GM12874 (cell line): Measurements from ENCODE around the gene COL4A4.

Experiments used
- TF ChIP-seq, protein P1 (sequence below): IDR thresholded peaks from 2 replicates; pipeline ENCODE4 v1.5.1; 2011; ENCODE audit warnings: low read depth, mild to moderate bottlenecking, control low read depth, low read length, moderate library complexity; ENCODE audit not compliant: insufficient read depth

COL4A4 gene

DNA sequence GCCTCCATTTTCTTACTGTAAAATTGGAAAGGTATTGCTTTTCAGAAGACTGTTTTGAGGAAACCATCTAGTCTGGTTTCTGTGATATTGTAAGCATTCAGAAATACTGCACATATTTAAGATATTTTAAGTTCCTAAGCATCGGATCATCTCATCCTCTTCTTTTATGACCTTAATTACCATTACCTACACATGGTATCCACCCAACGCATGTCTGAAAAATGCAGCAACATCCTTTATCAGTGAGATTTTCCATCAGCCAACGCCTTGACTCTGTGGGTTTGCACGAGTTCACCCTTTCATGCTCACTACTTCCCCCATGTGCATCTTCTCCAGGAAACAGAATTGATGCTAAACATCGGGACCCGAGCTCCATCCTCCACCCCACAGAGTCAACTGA, 84.3 kb downstream of the COL4A4 start:
- TF ChIP-seq, protein P1, sequence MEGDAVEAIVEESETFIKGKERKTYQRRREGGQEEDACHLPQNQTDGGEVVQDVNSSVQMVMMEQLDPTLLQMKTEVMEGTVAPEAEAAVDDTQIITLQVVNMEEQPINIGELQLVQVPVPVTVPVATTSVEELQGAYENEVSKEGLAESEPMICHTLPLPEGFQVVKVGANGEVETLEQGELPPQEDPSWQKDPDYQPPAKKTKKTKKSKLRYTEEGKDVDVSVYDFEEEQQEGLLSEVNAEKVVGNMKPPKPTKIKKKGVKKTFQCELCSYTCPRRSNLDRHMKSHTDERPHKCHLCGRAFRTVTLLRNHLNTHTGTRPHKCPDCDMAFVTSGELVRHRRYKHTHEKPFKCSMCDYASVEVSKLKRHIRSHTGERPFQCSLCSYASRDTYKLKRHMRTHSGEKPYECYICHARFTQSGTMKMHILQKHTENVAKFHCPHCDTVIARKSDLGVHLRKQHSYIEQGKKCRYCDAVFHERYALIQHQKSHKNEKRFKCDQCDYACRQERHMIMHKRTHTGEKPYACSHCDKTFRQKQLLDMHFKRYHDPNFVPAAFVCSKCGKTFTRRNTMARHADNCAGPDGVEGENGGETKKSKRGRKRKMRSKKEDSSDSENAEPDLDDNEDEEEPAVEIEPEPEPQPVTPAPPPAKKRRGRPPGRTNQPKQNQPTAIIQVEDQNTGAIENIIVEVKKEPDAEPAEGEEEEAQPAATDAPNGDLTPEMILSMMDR: no peak

DNA sequence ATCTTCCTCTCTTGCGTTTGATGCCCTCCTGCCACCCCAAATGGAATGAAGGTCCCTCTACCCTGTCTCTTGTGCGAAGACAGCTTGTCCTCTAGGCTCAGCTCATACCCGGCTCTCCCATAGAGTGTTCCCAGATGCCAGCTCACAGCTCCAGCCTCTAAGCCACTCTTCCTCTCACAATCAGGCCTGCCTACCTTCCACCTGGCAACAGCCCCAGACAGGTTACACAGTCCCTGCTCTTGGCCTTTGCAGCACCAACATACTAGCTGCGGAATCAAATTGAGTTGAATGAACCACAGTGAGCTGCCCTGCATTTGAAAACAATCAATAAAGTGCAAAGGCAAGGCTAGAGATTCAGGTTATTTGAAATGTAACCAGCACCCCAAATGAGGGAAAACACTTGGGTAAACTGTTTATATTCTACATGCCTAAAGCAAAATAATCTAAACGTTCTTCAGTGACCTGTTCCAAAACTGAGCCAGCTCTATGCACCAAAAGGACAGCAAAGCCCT, 105.1 kb downstream of the COL4A4 start:
- TF ChIP-seq, protein P1: no peak

DNA sequence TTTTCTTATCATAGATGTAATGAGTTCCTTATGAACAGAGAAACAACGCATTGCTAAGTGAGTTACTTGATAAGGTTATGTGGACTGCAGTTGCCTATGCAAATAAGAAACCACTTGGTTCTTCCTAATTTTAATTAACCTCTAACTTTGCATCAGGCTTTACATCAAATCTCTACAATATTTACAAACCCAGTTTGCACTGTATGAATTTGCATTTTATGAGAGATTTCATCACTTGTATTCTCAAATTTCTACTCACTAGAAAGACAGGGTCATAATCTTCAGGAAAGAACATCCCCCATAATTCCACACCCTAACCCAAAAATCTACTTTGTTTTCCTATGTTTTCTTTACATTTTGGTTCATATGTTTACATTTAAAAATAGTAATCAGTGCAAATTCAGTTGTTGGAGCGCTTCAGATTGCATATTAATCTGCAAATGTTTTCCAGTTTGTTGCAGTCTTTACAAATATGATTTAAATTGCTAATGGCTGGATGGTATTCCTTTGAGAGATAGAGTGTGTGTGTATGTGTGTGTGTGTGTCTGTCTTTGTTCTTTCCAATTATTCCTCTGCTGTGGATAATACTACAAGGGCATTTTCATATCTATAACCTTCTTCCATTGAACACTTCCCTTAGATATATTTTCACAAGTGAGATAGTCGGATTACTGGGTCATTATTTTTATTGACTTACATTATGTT, 106.1 kb downstream of the COL4A4 start:
- TF ChIP-seq, protein P1: no peak

DNA sequence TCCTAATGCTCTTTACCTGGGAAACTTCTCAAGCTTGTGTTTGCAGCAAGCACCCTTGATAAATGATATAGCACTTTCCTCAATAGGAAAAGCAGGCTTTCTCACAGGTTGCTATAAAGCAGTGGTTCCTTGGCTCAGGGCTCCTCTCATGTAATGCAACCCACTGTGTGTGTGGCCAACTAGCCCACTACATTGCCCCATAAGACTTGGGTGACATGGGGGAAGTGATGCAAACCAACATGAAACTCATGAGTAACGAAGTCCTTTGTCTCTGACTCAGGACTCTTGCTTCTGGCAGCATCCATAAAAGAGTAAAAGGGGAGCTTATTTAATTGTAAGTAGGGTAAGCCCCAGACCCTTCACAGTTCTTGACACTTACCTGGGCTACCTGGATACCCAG, 106.9 kb downstream of the COL4A4 start:
- TF ChIP-seq, protein P1: no peak

DNA sequence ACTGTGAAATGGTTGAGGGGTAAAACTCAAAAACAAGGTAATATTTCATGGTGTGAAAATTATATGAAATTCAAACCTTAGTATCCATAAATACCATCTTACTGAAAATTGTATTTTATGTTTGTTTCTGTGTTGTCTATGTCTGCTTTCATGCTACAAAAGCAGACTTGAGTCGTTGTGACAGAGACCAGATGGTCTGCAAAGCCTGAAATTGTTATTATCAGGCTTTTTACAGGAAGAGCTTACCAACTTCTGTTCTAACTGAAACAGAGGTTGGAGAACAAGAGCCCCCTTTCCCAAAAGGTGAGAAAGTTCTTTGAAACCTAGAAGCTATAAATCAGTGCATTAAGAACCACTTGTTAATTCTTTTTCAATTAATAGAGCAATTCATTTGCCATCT, 110.0 kb downstream of the COL4A4 start:
- TF ChIP-seq, protein P1: no peak

DNA sequence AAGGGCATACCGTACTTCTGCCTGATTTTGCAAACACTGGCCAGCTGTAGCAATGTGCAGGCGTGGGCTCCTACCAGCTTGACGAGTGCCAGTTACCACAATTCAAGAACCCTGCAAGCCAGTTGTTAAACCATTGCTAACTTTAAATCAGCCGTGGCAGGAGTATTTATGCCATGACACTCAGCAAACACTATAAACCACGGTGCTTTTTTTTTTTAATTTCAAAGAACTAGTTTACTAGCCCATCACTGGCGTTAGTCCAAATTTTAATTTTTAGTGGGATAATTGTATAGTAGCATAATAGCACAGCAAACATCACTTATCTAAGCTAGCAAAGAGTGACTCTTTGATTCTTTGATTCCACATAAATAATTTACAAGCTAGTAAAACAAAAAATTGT, 111.1 kb downstream of the COL4A4 start:
- TF ChIP-seq, protein P1: no peak

DNA sequence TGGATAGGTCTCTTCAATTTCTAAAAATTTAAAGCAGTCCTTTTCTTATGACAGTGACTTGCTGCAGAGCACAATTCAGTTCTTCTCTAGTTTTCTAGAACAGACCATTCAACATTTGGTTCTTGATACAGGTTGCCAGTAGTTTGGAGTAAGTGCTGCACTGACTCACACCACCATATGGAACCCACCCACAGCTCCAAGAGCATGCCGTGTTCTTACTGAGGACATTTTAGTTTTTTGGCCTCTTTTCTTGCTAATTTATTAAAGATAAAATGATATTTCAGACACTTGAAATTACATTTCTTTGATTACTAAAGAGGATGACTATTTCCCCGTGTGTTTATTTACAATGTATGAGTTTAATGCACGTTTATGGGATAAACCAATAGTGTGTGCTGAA, 120.0 kb downstream of the COL4A4 start:
- TF ChIP-seq, protein P1: no peak
